Ascending aorta (tissue), 2 donors: ENCODE results near the gene FGF11. TPM values are rescaled to one million over a fixed set of nuclear protein-coding genes. Genes with fewer than 3 reads are reported as not detected.

Experiments used
- DNase-seq, 2 donors: peaks; one replicate each; pipeline ENCODE4 v3.0.0-alpha.2; 2019; ENCODE audit warnings: low spot score in 2 of 2
- H3K27ac ChIP-seq, 2 donors: fragments of 200-600 bp; sonication (generic); one replicate each; pipeline ENCODE4 v1.5.1; 2016 to 2017; ENCODE audit warnings: mild to moderate bottlenecking in 1 of 2
- H3K27me3 ChIP-seq: fragments of 200-600 bp; sonication (generic); one replicate; pipeline ENCODE4 v1.5.1; 2017
- H3K36me3 ChIP-seq, 2 donors: fragments of 200-600 bp; sonication (generic); one replicate each; pipeline ENCODE4 v1.5.1; 2016
- H3K4me1 ChIP-seq, 2 donors: fragments of 200-600 bp; sonication (generic); one replicate each; pipeline ENCODE4 v1.5.1; 2016 to 2017; ENCODE audit warnings: mild to moderate bottlenecking in 1 of 2
- H3K4me3 ChIP-seq, 2 donors: fragments of 200-600 bp; sonication (generic); one replicate each; pipeline ENCODE4 v1.5.1; 2016 to 2017; ENCODE audit warnings: mild to moderate bottlenecking in 1 of 2
- H3K9me3 ChIP-seq, 2 donors: fragments of 200-600 bp; sonication (generic); one replicate each; pipeline ENCODE4 v1.5.1; 2016
- CTCF ChIP-seq, 3 experiments: fragments of 200-600 bp in 2 of 3; fragments of 450-650 bp in 1 of 3; sonication (generic) in 2 of 3; IDR thresholded peaks; one replicate each; pipeline ENCODE4 v1.5.1; 2016 to 2019; ENCODE audit warnings: antibody characterized with exemption in 3 of 3, mild to moderate bottlenecking in 1 of 3, moderate library complexity in 1 of 3
- intact Hi-C: fragments of 100-400 bp; cut with DNase I; formaldehyde crosslinking; loops from one replicate; pipeline ENCODE4 v1.15.1; 2023
- total RNA-seq: library from RNA; depleted of rRNA; stranded (reverse); fragments of >200 nt; gene quantifications from one replicate; pipeline ENCODE4 v1.1.0, GENCODE V29; 2016

The FGF11 gene
- total RNA-seq, 1 donor from 2014 or later, result 0.32 TPM

- intact Hi-C loops, result loop anchor here (1.0 to 10.0 kb wide), 11 partner anchors 29 to 674 kb away; partner anchors contain the start of genes CYB5D1, FXR2, GABARAP and KCTD11
- Histone ChIP-seq H3K4me3 (peak overlapping the region; percentile 71 to 84), H3K27ac (peak overlapping the region; percentile 98 to 100), H3K36me3 (peaks cover 0 to 3% of the 10 kb centered on the region in 2 donors), H3K27me3 (no peaks in the 10 kb centered on the region), H3K4me1 (peaks cover 12 to 46% of the 10 kb centered on the region in 2 donors), H3K9me3 (no peaks in the 10 kb centered on the region)
- no peak for TF ChIP-seq CTCF (IDR thresholded peaks at IDR 0.05)
- DNase-seq, result peak; percentile 88 to 97
These were observed 44.1 kb downstream of the FGF11 start for GRCh38 chr17:7483255-7484066.

DNA sequence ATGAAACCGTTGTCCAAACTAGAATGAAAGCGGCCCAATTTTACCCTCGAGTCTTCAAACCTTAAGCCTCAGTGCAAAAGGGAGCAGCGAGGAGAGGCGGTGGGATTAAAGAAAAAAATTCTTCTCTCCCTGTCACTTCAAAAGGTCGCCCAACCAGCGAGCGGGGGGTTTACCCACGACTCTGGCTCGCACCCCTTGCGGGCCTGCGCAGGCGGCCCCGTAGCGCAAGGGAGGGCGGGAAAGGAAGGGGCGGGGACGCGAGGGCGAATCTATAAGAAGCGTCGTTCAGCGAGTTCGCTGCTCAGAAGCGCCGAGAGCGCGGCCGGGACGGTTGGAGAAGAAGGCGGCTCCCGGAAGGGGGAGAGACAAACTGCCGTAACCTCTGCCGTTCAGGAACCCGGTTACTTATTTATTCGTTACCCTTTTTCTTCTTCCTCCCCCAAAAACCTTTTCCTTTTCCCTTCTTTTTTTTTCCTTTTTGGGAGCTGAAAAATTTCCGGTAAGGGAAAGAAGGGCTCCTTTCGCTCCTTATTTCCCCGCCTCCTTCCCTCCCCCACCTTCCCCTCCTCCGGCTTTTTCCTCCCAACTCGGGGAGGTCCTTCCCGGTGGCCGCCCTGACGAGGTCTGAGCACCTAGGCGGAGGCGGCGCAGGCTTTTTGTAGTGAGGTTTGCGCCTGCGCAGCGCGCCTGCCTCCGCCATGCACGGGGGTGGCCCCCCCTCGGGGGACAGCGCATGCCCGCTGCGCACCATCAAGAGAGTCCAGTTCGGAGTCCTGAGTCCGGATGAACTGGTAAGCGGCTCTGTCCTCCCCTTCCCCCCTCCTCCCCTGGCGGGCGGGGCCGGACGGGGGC is 45.0 kb downstream of the FGF11 start, which contains the start of gene POLR2A:
TSS of gene POLR2A (plus strand) at position 300 of the 852 bp plus-strand sequence.
- Histone ChIP-seq H3K9me3 (no peaks in the 10 kb centered on the region), H3K27ac (peak within 1 kb of the TSS; percentile 98 to 100), H3K4me1 (peaks cover 12 to 50% of the 10 kb centered on the region in 2 donors), H3K4me3 (peak within 1 kb of the TSS; percentile 71 to 84), H3K27me3 (no peaks in the 10 kb centered on the region), H3K36me3 (no peaks in the 10 kb centered on the region)
- TF ChIP-seq CTCF (IDR thresholded peaks at IDR 0.05), result no peak
- peak; percentile 96 to 99 for DNase-seq
- intact Hi-C loops, result loop anchor here (1.0 to 10.0 kb wide), 11 partner anchors 29 to 673 kb away; partner anchors contain the start of genes CYB5D1, FXR2, GABARAP and KCTD11

DNA sequence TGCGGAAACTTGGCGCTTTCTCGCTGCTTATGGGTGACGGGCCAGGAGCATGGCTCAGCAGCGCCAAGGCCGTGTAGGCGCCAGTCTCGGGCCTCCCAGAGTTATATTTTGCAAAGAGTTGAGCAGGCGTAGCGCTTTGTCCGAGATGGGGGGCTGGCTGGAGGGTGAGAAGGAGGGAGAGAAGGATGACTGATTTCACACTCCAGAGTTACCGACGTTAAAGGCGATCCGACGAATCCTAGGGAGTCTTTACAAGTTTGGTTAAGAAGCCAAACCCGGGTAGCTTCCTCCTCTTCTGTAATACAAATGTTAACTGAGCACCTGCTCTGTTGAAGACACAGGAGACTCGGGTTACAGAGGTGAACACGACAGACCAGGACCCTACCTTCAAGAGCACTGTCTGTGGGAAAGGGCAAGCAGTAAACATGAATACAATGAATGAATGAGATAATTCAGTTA is 45.6 kb downstream of the FGF11 start:
- Histone ChIP-seq H3K4me3 (peak overlapping the region; percentile 71 to 84), H3K27me3 (no peaks in the 10 kb centered on the region), H3K9me3 (no peaks in the 10 kb centered on the region), H3K36me3 (no peaks in the 10 kb centered on the region), H3K4me1 (peaks cover 12 to 46% of the 10 kb centered on the region in 2 donors), H3K27ac (peak overlapping the region; percentile 98 to 100)
- intact Hi-C loops, result loop anchor here (1.0 to 10.0 kb wide), 11 partner anchors 30 to 672 kb away; partner anchors contain the start of genes CYB5D1, FXR2, GABARAP and KCTD11
- peak in 1 of 3 experiments; percentile 18 for TF ChIP-seq CTCF (IDR thresholded peaks at IDR 0.05)
- DNase-seq, result no peak

DNA sequence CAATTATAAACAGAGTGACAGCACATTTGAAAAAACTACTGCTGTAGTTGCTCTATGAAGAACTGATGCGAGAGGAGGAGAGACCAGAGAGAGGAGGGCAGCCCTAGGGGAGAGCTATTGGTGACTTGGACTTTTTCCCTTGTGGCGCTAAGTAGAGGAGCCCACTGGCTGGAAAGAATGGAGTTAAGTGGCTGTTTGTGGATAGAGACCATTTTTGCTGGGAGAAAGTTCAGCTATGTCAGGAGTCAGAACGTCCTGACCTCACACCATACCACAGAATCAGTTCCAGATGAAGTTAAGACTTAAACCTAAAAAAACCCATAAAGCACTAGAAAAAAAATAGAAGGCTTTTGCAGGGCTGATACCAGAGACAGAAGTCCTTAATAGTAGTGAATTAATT is 46.9 kb downstream of the FGF11 start:
- no peak for TF ChIP-seq CTCF (IDR thresholded peaks at IDR 0.05)
- Histone ChIP-seq H3K4me1 (peaks cover 12 to 39% of the 10 kb centered on the region in 2 donors), H3K27me3 (no peaks in the 10 kb centered on the region), H3K36me3 (peaks cover 0 to under 1% of the 10 kb centered on the region in 2 donors), H3K27ac (no peak overlapping the region), H3K9me3 (no peaks in the 10 kb centered on the region), H3K4me3 (peak overlapping the region; percentile 71 to 84)
- intact Hi-C loops, result loop anchor here (10.0 kb wide), 2 partner anchors 199 to 369 kb away; partner anchors contain the start of genes CYB5D1, NAA38, TMEM88 and TP53
- DNase-seq, result no peak

DNA sequence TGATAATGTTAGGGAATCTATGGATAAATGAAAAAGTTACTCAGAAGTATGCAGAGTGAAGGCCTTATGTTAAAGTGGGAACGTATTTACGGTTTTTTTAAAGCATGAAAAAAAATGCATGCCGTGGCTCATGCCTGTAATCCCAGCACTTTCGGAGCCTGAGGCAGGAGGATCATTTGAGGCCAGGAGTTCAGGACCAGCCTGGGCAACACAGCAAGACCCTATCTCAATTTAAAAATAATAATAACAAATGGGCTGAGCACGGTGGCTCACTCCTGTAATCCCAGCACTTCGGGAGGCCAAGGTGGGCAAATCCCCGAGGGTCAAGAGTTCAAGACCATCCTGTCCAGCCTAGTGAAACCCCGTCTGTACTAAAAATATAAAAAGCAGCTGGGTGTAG is 50.8 kb downstream of the FGF11 start:
- H3K4me1 ChIP-seq, result peaks cover 12 to 34% of the 10 kb centered on the region in 2 donors
- H3K36me3 ChIP-seq, result peaks cover 0 to 4% of the 10 kb centered on the region in 2 donors
- no peak for DNase-seq
- H3K9me3 ChIP-seq, result no peaks in the 10 kb centered on the region
- H3K27ac ChIP-seq, result no peak overlapping the region
- no peak for TF ChIP-seq CTCF (IDR thresholded peaks at IDR 0.05)
- no peak overlapping the region for H3K4me3 ChIP-seq
- H3K27me3 ChIP-seq, result no peaks in the 10 kb centered on the region
- intact Hi-C loops, result no loop called here
